Urinary bladder (tissue), 4 donors: ENCODE data around the gene CAPN3. TPM values are rescaled to one million over a fixed set of nuclear protein-coding genes. Genes with fewer than 3 reads are reported as not detected.

ENCODE experiments used
- DNase-seq: peaks from one replicate; pipeline ENCODE4 v3.0.0-alpha.2; 2015; ENCODE audit errors: extremely low spot score
- H3K27ac ChIP-seq: one replicate; pipeline ENCODE4 v1.5.1; 2013; ENCODE audit warnings: low read depth, mild to moderate bottlenecking, moderate library complexity
- H3K36me3 ChIP-seq: one replicate; pipeline ENCODE4 v1.6.1; 2013; ENCODE audit warnings: mild to moderate bottlenecking, moderate library complexity; ENCODE audit not compliant: insufficient read depth
- H3K4me1 ChIP-seq: one replicate; pipeline ENCODE4 v1.6.1; 2013; ENCODE audit warnings: mild to moderate bottlenecking, moderate library complexity; ENCODE audit not compliant: insufficient read depth
- H3K4me3 ChIP-seq: one replicate; pipeline ENCODE4 v1.5.1; 2013; ENCODE audit warnings: low read depth, low read length
- WGBS: extraction: QIAGEN DNeasy Blood & Tissue Kit; methylation state at CpG from one replicate; pipeline ENCODE4 v1.1.7; 2013; 5-methylcytosine and 5-hydroxymethylcytosine counted together
- polyA plus RNA-seq: library from polyadenylated mRNA; stranded (reverse); fragments of 200-250 nt; gene quantifications from one replicate; pipeline ENCODE4 v1.2.3, GENCODE V29; 2013
- small RNA-seq: library from RNA; depleted of rRNA; stranded (forward); fragments of <200 nt; gene quantifications from one replicate; pipeline ENCODE3, GENCODE V24; 2014
- total RNA-seq: library from RNA; depleted of rRNA; stranded (reverse); fragments of >200 nt; gene quantifications from one replicate; pipeline ENCODE4 v1.2.3, GENCODE V29; 2014
- donor health status: healthy with polysubstance abuse.
- donor health status: healthy.

CAPN3 gene
- total and polyA plus RNA-seq, 2 donors: 6.3 to 8.6 TPM

- 71% methylated on average over 3 of the region's 3 CpGs for WGBS
- Histone ChIP-seq H3K36me3 (peaks cover 2% of the 10 kb centered on the region), H3K4me1 (no peaks in the 10 kb centered on the region), H3K4me3 (no peak overlapping the region), H3K27ac (no peak overlapping the region)
- DNase-seq: no peak
Observed at GRCh38 chr15:42461261-42461660, 102.0 kb downstream of the CAPN3 start.

Small RNAs within 50 kb of the gene (small RNA-seq; reads per million reads assigned to genes)
- not detected for gene RNU6-188P

Other genes with a start within 250 kb of the CAPN3 start
- gene PLA2G4F, start 202.9 kb upstream of the CAPN3 start, total RNA-seq: 3.1 TPM
- gene PLA2G4F, start 202.9 kb upstream of the CAPN3 start, polyA plus RNA-seq: 2.7 TPM
- gene VPS39, start 151.2 kb upstream of the CAPN3 start, total RNA-seq: 57.3 TPM
- 43.8 TPM for gene VPS39, start 151.2 kb upstream of the CAPN3 start, polyA plus RNA-seq
- gene GANC, start 86.3 kb upstream of the CAPN3 start, total RNA-seq: 39.3 TPM
- 12.2 TPM for gene GANC, start 86.3 kb upstream of the CAPN3 start, polyA plus RNA-seq
- gene TMEM87A, start 86.1 kb upstream of the CAPN3 start, total RNA-seq: 100.0 TPM
- gene TMEM87A, start 86.1 kb upstream of the CAPN3 start, polyA plus RNA-seq: 35.9 TPM
- gene ZNF106, start 131.6 kb downstream of the CAPN3 start, total RNA-seq: 92.7 TPM
- 24.8 TPM for gene ZNF106, start 131.6 kb downstream of the CAPN3 start, polyA plus RNA-seq
- 94.3 TPM for gene SNAP23, start 136.1 kb downstream of the CAPN3 start, total RNA-seq
- gene SNAP23, start 136.1 kb downstream of the CAPN3 start, polyA plus RNA-seq: 47.8 TPM
- 20.7 TPM for gene LRRC57, start 189.3 kb downstream of the CAPN3 start, total RNA-seq
- gene LRRC57, start 189.3 kb downstream of the CAPN3 start, polyA plus RNA-seq: 10.2 TPM
- 33.5 TPM for gene HAUS2, start 189.3 kb downstream of the CAPN3 start, total RNA-seq
- gene HAUS2, start 189.3 kb downstream of the CAPN3 start, polyA plus RNA-seq: 12.5 TPM
- gene STARD9, start 216.1 kb downstream of the CAPN3 start, total RNA-seq: 46.3 TPM
- gene STARD9, start 216.1 kb downstream of the CAPN3 start, polyA plus RNA-seq: 11.1 TPM